Osteoblast (primary cell): Measurements from ENCODE around the gene RNF225. TPM values are rescaled to one million over a fixed set of nuclear protein-coding genes. Genes with fewer than 3 reads are reported as not detected.

Experiments
- DNase-seq: peaks from one replicate; pipeline ENCODE4 v3.0.0; 2011; ENCODE audit warnings: low spot score, mixed read lengths; ENCODE audit not compliant: insufficient read length; ENCODE audit errors: missing footprints
- H2AFZ ChIP-seq: 2 replicates; pipeline ENCODE4 v1.6.0; 2011; ENCODE audit warnings: mild to moderate bottlenecking, low read length
- H3K27ac ChIP-seq: 2 replicates; pipeline ENCODE4 v1.5.1; 2011; ENCODE audit warnings: mild to moderate bottlenecking, low read depth, low read length, moderate library complexity
- H3K27me3 ChIP-seq: 2 replicates; pipeline ENCODE4 v1.6.0; 2012; ENCODE audit warnings: mild to moderate bottlenecking, control low read depth, inconsistent platforms, low read length, moderate library complexity; ENCODE audit not compliant: insufficient read depth
- H3K36me3 ChIP-seq: 2 replicates; pipeline ENCODE4 v1.5.1; 2011; ENCODE audit warnings: mild to moderate bottlenecking, low read length, control low read depth, moderate library complexity; ENCODE audit not compliant: insufficient read depth
- H3K4me1 ChIP-seq: 2 replicates; pipeline ENCODE4 v1.5.1; 2011; ENCODE audit warnings: mild to moderate bottlenecking, low read length, control low read depth, moderate library complexity; ENCODE audit not compliant: insufficient read depth
- H3K4me2 ChIP-seq: 2 replicates; pipeline ENCODE4 v1.6.0; 2011; ENCODE audit warnings: mild to moderate bottlenecking, low read length; ENCODE audit not compliant: insufficient read depth
- H3K4me3 ChIP-seq: fragments of 200-600 bp; sonication (generic); 3 replicates; pipeline ENCODE4 v1.5.1; 2012; ENCODE audit warnings: mild to moderate bottlenecking, low read length, inconsistent platforms; ENCODE audit not compliant: insufficient read depth
- H3K79me2 ChIP-seq: 2 replicates; pipeline ENCODE4 v1.6.0; 2012; ENCODE audit warnings: mild to moderate bottlenecking, low read length, control low read depth, inconsistent platforms; ENCODE audit not compliant: insufficient read depth
- H3K9me3 ChIP-seq: 2 replicates; pipeline ENCODE4 v1.5.1; 2011; ENCODE audit warnings: low read depth, low read length, control low read depth
- H4K20me1 ChIP-seq: 2 replicates; pipeline ENCODE4 v1.6.0; 2012; ENCODE audit warnings: mild to moderate bottlenecking, low read length, control low read depth; ENCODE audit not compliant: insufficient read depth
- total RNA-seq: library from RNA; depleted of rRNA; stranded (reverse); fragments of >200 nt; gene quantifications from 2 replicates; pipeline ENCODE4 v1.2.3, GENCODE V29; 2012
- TF ChIP-seq, protein P1 (sequence below): IDR thresholded peaks from 2 replicates; pipeline ENCODE4 v1.5.1; 2011; ENCODE audit warnings: mild to moderate bottlenecking, low read depth, low read length, moderate library complexity; ENCODE audit errors: extremely low read depth

RNF225 gene
- total RNA-seq, 1 donor: not detected

DNA sequence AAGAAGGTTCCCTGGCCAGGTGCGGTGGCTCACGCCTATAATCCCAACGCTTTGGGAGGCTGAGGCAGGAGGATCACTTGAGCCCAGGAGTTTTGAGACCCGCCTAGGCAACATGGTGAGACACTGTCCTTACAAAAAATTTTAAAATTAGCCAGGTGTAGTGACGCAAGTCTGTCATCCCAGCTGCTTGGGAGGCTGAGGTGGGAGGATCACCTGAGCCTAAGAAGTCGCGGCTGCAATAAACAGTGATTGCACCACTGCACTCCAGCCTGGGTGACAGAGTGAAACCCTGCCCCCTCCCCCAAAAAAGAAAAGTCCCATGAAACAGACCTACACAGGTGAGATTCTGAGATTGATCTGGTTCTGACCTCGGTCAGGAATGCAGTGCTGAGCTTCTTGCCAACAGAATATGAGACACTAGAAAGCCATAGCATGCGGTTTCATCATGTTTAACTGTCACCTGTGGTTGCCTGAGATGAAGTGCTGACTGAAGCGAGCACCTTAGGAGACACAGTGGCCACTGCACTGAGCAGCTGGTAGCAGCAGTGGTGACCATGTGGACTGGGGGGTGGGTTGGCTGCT lies 40.1 kb upstream of the RNF225 start:
- no peaks in the 10 kb centered on the region for H4K20me1 ChIP-seq
- no peaks in the 10 kb centered on the region for H3K36me3 ChIP-seq
- TF ChIP-seq, protein P1, sequence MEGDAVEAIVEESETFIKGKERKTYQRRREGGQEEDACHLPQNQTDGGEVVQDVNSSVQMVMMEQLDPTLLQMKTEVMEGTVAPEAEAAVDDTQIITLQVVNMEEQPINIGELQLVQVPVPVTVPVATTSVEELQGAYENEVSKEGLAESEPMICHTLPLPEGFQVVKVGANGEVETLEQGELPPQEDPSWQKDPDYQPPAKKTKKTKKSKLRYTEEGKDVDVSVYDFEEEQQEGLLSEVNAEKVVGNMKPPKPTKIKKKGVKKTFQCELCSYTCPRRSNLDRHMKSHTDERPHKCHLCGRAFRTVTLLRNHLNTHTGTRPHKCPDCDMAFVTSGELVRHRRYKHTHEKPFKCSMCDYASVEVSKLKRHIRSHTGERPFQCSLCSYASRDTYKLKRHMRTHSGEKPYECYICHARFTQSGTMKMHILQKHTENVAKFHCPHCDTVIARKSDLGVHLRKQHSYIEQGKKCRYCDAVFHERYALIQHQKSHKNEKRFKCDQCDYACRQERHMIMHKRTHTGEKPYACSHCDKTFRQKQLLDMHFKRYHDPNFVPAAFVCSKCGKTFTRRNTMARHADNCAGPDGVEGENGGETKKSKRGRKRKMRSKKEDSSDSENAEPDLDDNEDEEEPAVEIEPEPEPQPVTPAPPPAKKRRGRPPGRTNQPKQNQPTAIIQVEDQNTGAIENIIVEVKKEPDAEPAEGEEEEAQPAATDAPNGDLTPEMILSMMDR: no peak
- no peak overlapping the region for H3K27ac ChIP-seq
- no peaks in the 10 kb centered on the region for H3K79me2 ChIP-seq
- DNase-seq: peak; percentile 73
- H2AFZ ChIP-seq: no peak overlapping the region
- H3K27me3 ChIP-seq: peaks cover 21% of the 10 kb centered on the region
- no peaks in the 10 kb centered on the region for H3K9me3 ChIP-seq
- H3K4me3 ChIP-seq: no peak overlapping the region
- H3K4me1 ChIP-seq: no peaks in the 10 kb centered on the region
- H3K4me2 ChIP-seq: no peak overlapping the region

DNA sequence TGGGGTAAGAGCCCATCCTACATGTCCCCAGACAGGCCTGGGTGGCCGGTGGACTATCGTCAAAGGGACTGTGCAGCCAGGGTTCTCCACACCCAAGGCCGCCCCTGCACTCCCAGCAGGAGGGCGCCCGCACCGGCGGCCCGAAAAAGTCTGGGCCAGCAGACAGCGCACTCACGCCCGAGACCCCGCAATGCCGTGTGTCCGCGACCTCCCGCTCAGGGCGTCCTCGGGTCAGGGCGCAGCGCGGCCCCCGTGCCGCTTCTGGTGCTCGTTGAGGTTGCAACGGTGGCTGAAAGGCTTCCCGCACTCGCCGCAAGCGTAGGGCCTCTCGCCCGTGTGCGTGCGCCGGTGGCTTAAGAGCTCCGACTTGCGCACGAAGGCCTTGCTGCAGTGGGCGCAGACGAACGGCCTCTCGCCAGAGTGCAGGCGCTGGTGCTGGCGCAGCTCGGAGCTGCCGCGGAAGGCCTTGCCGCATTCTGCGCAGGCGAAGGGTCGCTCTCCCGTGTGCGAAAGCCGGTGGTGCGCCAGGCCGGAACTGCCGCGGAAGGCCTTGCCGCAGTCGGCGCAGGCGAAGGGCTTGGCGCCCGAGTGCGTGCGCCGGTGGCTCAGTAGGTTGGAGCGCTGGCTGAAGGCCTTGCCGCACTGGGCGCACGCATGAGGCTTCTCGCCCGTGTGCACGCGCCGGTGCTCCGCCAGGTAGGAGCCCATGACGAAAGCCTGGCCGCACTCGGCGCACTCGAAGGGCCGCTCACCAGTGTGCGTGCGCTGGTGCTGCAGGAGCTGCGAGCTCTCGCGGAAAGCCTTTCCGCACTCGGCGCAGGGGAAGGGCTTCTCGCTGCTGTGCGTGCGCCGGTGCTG lies 39.3 kb upstream of the RNF225 start:
- Histone ChIP-seq H3K4me1 (no peaks in the 10 kb centered on the region), H3K9me3 (no peaks in the 10 kb centered on the region), H3K27me3 (peaks cover 19% of the 10 kb centered on the region), H3K27ac (no peak overlapping the region), H3K4me3 (no peak overlapping the region), H3K4me2 (no peak overlapping the region), H3K79me2 (no peaks in the 10 kb centered on the region), H3K36me3 (no peaks in the 10 kb centered on the region), H4K20me1 (no peaks in the 10 kb centered on the region), H2AFZ (no peak overlapping the region)
- DNase-seq: peak; percentile 75
- TF ChIP-seq, protein P1: no peak

DNA sequence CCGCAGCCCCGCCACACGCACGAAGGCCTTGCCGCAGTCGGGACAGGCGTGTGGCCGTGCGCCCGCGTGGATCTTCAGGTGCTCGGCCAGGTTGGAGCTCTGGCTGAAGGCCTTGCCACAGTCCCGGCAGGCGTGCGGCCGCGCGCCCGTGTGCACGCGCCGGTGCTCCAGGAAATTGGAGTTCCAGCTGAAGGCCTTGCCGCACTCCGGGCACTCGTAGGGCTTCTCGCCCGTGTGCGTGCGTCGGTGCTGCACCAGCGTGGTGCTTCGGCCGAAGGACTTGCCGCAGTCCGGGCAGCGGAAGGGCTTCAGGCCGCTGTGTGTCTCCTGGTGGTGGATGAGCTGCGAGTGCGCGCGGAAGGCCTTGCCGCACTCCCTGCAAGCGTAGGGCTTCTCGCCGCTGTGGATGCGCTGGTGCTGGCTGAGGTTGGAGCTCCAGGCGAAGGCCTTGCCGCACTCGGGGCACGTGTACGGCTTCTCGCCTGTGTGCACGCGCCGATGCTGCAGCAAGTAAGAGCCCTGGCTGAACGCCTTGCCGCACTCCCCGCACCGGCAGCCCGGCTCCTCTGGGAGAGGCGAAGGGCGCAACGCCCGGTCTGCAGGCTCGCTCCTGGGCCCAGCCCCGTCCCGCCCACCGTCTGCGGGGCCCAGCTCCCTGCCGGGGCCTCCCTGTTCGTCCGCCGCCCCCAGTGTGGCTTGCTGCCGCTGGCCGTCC lies 38.5 kb upstream of the RNF225 start:
- no peaks in the 10 kb centered on the region for H4K20me1 ChIP-seq
- H3K27me3 ChIP-seq: peaks cover 19% of the 10 kb centered on the region
- no peak overlapping the region for H3K4me2 ChIP-seq
- TF ChIP-seq, protein P1: no peak
- H3K4me1 ChIP-seq: peaks cover 6% of the 10 kb centered on the region
- no peaks in the 10 kb centered on the region for H3K36me3 ChIP-seq
- H2AFZ ChIP-seq: no peak overlapping the region
- H3K79me2 ChIP-seq: no peaks in the 10 kb centered on the region
- H3K4me3 ChIP-seq: no peak overlapping the region
- no peaks in the 10 kb centered on the region for H3K9me3 ChIP-seq
- H3K27ac ChIP-seq: no peak overlapping the region
- peak; percentile 76 for DNase-seq
